Measurements from ENCODE around the gene TRAPPC4.

- TF ChIP-seq CTCF (IDR thresholded peaks at IDR 0.05; ENCODE audit: low read depth, low read length, missing input control) (peak; percentile 2), RXRA (IDR thresholded peaks at IDR 0.05) (peak; percentile 64 to 77), ATF3 (IDR thresholded peaks at IDR 0.05) (no peak), REST (IDR thresholded peaks at IDR 0.05) (peak; percentile 70), HNF4A (conservative IDR thresholded peaks at IDR 0.05) (peak in 1 of 2 donors; percentile 14), MAX (IDR thresholded peaks at IDR 0.05) (no peak)
These were observed 38.6 kb downstream of the TRAPPC4 start, which contains the start of gene HYOU1 for GRCh38 chr11:119057000-119057769.
